GM12875 (cell line): ENCODE data around the gene PLS3.

Experiments used
- H3K4me3 ChIP-seq: one replicate; pipeline ENCODE4 v1.5.1; 2011; ENCODE audit warnings: low read depth, low read length, control low read depth
- CTCF ChIP-seq: IDR thresholded peaks from 2 replicates; pipeline ENCODE4 v1.5.1; 2011; ENCODE audit warnings: low read depth, mild to moderate bottlenecking, control low read depth, inconsistent platforms, low read length, moderate library complexity, borderline replicate concordance; ENCODE audit not compliant: insufficient read depth

PLS3 gene

GRCh38 chrX:115591856-115592842 is 31.2 kb downstream of the PLS3 start:
- no peak for TF ChIP-seq CTCF
- H3K4me3 ChIP-seq: no peak overlapping the region

GRCh38 chrX:115592997-115593734 is 32.2 kb downstream of the PLS3 start:
- H3K4me3 ChIP-seq: no peak overlapping the region
- TF ChIP-seq CTCF: no peak

GRCh38 chrX:115595049-115595448 is 34.1 kb downstream of the PLS3 start:
- no peak overlapping the region for H3K4me3 ChIP-seq
- TF ChIP-seq CTCF: no peak

GRCh38 chrX:115598556-115598955 is 37.6 kb downstream of the PLS3 start:
- no peak overlapping the region for H3K4me3 ChIP-seq
- TF ChIP-seq CTCF: no peak

- no peak overlapping the region for H3K4me3 ChIP-seq
- no peak for TF ChIP-seq CTCF
Observed at GRCh38 chrX:115602308-115602707, 41.3 kb downstream of the PLS3 start.

GRCh38 chrX:115602729-115603389 is 41.9 kb downstream of the PLS3 start:
- no peak overlapping the region for H3K4me3 ChIP-seq
- TF ChIP-seq CTCF: no peak
